DMS53 treated with DMSO at 0.1 percent for 48 hours (cell line): ENCODE data around the gene ANXA6.

Experiments used
- DNase-seq: peaks from one replicate; lab custom pipeline; 2025; ENCODE audit not compliant: unreplicated experiment; lab: John Stamatoyannopoulos, UW

ANXA6 gene

DNA sequence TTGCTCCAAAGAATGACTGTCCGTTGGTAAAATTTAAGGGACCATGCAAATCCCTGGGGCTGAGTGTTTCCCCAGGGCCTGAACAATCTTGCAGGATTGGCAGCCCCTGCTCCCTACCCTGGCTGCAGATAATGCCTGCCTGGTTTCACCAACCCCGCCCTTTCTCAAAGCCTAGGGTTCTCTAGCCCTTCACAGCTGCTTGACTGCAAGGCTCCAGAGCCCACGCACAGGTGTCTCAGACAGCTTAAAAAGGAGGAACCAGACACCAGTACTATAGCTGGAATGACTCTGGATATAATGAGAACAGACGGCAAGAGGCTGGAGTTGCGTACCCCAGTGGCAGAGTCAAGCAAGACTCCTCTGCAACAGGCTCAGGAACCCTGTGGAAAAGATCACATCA, 51.5 kb downstream of the ANXA6 start:
- DNase-seq, result no peak

GRCh38 chr5:151105561-151105960, 52.0 kb downstream of the ANXA6 start:
- no peak for DNase-seq

DNA sequence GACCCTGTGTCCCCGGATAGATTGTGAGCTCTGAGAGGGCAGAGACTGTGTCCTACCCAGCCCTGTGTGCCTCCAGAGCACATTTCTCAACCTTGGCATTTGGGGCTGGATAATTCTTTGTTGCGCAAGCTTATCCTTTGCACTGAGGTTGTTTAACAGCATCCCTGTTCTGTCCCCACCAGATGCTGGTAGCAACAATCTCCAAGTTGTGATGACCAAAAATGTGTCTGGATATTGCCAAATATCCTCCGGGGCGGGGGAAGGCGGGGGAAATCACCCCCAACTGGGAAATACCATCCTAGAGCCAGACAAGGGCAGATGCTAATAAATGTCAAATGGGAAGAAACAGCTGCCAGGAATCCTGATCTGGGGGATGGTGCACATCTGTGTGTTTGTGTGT, 52.8 kb downstream of the ANXA6 start:
- no peak for DNase-seq

DNA sequence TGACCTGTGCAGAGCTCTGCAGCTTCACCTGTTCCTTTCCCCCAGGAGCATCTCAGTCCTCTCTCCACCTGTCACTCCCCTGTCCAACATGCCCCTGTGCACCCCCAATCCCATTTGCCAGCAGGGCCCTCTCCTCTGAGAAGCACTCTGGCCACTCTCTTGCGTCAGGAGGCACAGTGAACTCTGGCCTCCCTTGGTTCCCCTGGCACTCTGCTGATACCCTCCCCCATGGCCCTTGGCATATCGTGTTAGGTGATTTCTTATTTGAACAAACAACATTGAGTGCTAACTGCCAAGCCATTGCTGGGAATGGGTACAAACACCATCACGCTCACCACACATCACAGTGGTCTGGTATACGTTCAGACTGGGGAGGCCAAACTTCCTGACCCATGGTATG, 55.8 kb downstream of the ANXA6 start:
- DNase-seq, result no peak

GRCh38 chr5:151101151-151101550, 56.4 kb downstream of the ANXA6 start:
- no peak for DNase-seq

- no peak for DNase-seq
Measured at GRCh38 chr5:151100681-151101080, 56.9 kb downstream of the ANXA6 start.

DNA sequence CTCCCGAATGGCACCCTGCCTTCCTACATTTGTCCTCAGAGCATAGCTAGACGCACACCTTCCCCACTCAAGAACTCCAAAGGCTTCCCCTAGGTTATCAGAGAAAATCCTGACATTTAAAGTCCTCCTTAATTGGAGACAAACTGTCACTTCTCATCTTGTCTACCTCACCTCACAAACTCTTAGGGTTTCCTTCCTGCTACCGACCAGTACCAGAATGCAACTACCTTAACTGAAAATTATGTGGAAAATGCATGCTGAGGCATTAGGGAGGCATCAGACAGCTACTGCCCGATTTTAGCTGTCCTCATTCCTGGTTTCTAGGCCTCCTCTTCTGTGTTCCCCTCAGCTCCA, 58.8 kb downstream of the ANXA6 start:
- DNase-seq, result no peak

- no peak for DNase-seq
Measured at GRCh38 chr5:151097820-151098767, 59.5 kb downstream of the ANXA6 start.

GRCh38 chr5:151097061-151097460, 60.5 kb downstream of the ANXA6 start:
- no peak for DNase-seq

GRCh38 chr5:151096001-151096373, 61.6 kb downstream of the ANXA6 start:
- no peak for DNase-seq

DNA sequence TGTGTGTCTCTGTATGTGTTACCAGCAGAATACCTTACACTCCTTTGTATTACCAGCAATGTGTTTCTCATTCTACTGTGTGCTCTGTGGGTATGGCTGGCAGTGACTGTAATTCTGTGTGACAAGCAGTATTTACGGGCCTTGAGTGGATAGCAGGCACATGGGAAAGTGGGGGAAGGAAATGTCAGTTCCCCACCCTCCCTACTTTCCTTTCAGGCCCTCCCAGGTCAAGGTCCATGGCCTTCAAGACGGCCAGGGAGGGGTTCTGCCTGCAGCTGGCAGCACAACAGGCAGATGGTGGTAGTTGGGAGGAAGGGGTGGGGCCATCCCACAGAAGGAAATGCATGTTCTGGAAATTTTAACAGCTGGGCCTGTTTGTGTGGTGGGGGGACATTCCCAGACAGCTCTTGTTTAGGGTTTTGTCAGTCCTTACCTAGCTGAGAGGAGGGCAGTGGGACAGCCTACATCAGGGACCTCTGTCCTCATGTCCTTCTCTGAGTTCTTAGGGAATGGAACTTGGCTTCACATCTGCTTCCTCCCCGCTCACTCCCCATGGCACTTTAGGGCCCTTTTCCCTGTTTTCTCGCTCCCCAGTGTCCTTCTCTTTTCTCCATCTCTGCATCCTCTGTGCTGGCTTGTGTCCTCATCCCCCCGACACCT, 62.1 kb downstream of the ANXA6 start:
- peak; percentile 11 for DNase-seq

DNA sequence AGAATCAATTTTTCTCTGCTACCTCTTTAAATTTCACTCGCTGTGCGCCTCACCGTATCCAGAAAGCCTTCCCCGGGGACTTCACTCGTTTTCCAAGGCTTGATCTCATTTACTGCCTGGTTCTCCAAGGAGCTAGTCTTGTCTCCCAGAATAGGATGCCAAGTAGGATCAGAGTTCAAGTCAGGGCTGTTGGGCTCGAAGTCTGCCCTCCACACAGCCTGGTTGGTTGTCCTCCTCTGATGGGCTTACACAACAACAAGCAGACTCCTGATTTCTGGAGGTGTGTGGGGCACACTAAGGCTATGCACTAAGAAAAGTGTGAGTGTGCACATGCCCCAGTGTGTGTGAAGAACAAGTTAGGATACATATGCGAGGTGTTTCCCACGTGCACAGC, 62.7 kb downstream of the ANXA6 start:
- DNase-seq, result no peak

- no peak for DNase-seq
Measured at GRCh38 chr5:151094030-151094851, 63.3 kb downstream of the ANXA6 start.

- no peak for DNase-seq
Measured at GRCh38 chr5:151093476-151093889, 64.1 kb downstream of the ANXA6 start.

GRCh38 chr5:151092762-151093161, 64.8 kb downstream of the ANXA6 start:
- DNase-seq, result no peak

GRCh38 chr5:151089726-151090125, 67.9 kb downstream of the ANXA6 start:
- no peak for DNase-seq

GRCh38 chr5:151088986-151089385, 68.6 kb downstream of the ANXA6 start:
- DNase-seq, result no peak

- no peak for DNase-seq
Measured at GRCh38 chr5:151087486-151087885, 70.1 kb downstream of the ANXA6 start.

GRCh38 chr5:151086905-151087360, 70.6 kb downstream of the ANXA6 start:
- no peak for DNase-seq

- no peak for DNase-seq
Measured at GRCh38 chr5:151086192-151086869, 71.2 kb downstream of the ANXA6 start.

DNA sequence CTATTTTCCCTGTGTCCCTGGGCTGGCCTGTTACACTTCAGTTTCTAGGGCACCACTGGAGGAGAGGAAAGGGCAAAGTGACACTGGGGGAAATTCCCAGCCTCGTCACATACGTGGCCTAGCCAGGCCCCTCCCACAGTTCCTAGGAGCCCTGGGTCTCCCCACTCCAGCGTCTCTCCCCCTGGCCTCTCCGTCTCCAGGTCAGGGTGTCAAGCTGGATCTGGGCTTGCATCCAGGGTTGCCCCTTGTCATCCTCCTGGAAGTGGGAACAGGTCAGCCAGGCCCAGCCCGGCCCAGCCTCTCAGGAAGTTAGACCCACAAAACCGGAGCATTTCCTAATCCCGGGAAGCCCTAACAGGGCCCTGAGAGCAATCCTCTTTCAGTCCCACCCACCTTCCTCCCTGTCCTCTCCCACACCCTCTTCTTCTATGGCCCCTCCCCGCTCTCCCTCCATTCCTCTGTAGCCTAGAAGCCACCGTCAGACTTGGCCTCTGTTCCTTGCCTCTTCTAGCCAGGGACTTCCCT, 72.0 kb downstream of the ANXA6 start:
- no peak for DNase-seq
